Skeletal muscle tissue (tissue), 4 donors: ENCODE data around the gene TBL3. TPM values are rescaled to one million over a fixed set of nuclear protein-coding genes. Genes with fewer than 3 reads are reported as not detected.
A peak's percentile ranks its signal among the peaks of the same experiment; 100 is the strongest.

Source experiments
- H3K27ac ChIP-seq: one replicate; pipeline ENCODE4 v1.7.0; 2013; ENCODE audit warnings: mild to moderate bottlenecking, low read depth, low read length, inconsistent platforms
- H3K27me3 ChIP-seq, 3 donors: one replicate each; pipeline ENCODE4 v1.7.0; 2013; ENCODE audit warnings: low read length in 3 of 3; ENCODE audit not compliant: control insufficient read depth in 3 of 3, insufficient read depth in 3 of 3
- H3K36me3 ChIP-seq, 3 donors: one replicate each; pipeline ENCODE4 v1.7.0; 2013; ENCODE audit warnings: low read length in 3 of 3; ENCODE audit not compliant: control insufficient read depth in 3 of 3, insufficient read depth in 3 of 3
- H3K4me1 ChIP-seq, 3 donors: one replicate each; pipeline ENCODE4 v1.7.0; 2013; ENCODE audit warnings: low read length in 3 of 3, mild to moderate bottlenecking in 3 of 3; ENCODE audit not compliant: control insufficient read depth in 3 of 3, insufficient read depth in 3 of 3
- H3K4me3 ChIP-seq, 3 donors: one replicate each; pipeline ENCODE4 v1.7.0; 2013; ENCODE audit warnings: low read length in 3 of 3
- H3K9ac ChIP-seq, 3 donors: one replicate each; pipeline ENCODE4 v1.7.0; 2013; ENCODE audit warnings: low read length in 3 of 3, mild to moderate bottlenecking in 3 of 3, moderate library complexity in 2 of 3, low read depth in 1 of 3
- H3K9me3 ChIP-seq, 3 donors: one replicate each; pipeline ENCODE4 v1.7.0; 2013; ENCODE audit warnings: low read length in 3 of 3; ENCODE audit not compliant: control insufficient read depth in 3 of 3
- total RNA-seq: library from RNA; depleted of rRNA; stranded (reverse); fragments of >200 nt; gene quantifications from one replicate; pipeline ENCODE4 v1.2.3, GENCODE V29; 2014
- donor health status: Osteomylitis.

TBL3 gene
- total RNA-seq, 1 donor from 2014 or later, result 18.8 TPM

DNA sequence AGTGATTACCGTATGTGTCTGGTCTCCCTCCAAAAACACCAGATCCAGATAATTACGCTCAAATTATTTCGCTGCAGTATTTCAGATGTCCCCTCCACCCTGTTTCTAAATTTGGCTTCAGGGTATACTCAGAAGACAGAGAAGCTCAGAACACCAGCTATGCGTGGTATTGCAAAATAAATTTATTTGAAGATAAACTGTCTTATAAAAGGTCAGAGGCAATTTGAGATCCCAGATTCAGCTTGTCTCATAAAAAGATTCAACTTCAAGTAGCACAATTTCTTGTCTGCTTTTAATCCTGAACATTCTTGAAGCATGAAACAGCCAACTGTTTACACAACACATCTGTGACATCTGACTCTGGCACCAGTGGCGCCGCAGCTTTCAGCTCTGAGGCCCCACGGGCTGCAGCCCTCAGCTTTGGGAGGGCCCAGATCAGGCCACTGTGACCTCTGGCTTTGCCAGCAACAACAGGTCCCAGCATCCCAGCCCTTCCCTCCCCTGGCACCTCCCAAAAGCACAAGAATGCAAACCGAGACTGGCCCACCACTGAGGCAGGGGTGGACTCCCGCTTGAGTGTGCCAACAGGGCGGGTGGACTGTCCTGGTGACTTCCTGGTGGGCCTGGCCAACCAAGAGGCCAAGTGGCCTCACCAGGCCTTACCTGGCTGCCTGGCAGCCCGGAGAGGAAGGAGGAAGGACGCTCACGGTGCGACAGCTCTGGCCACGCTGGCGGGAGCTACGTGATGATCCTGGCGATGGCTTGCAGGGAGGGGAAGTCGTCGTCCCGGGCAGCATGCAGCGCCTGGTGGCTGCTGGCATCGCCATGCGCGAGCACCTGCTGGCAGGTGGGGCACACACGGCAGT, 25.9 kb downstream of the TBL3 start:
- H3K36me3 ChIP-seq, result peaks cover 35 to 43% (median 42%) of the 10 kb centered on the region in 3 donors
- H3K4me1 ChIP-seq, result peaks cover 0 to 5% (median 5%) of the 10 kb centered on the region in 3 donors
- H3K9ac ChIP-seq, result no peak overlapping the region
- H3K27ac ChIP-seq, result peak overlapping the region; percentile 42
- no peak overlapping the region for H3K4me3 ChIP-seq
- H3K9me3 ChIP-seq, result no peaks in the 10 kb centered on the region
- no peaks in the 10 kb centered on the region for H3K27me3 ChIP-seq

GRCh38 chr16:1998360-1998835, 26.5 kb downstream of the TBL3 start:
- Histone ChIP-seq H3K27ac (no peak overlapping the region), H3K27me3 (no peaks in the 10 kb centered on the region), H3K4me3 (no peak overlapping the region), H3K9me3 (no peaks in the 10 kb centered on the region), H3K4me1 (peaks cover 3 to 10% (median 8%) of the 10 kb centered on the region in 3 donors), H3K9ac (no peak overlapping the region), H3K36me3 (peaks cover 35 to 49% (median 42%) of the 10 kb centered on the region in 3 donors)

DNA sequence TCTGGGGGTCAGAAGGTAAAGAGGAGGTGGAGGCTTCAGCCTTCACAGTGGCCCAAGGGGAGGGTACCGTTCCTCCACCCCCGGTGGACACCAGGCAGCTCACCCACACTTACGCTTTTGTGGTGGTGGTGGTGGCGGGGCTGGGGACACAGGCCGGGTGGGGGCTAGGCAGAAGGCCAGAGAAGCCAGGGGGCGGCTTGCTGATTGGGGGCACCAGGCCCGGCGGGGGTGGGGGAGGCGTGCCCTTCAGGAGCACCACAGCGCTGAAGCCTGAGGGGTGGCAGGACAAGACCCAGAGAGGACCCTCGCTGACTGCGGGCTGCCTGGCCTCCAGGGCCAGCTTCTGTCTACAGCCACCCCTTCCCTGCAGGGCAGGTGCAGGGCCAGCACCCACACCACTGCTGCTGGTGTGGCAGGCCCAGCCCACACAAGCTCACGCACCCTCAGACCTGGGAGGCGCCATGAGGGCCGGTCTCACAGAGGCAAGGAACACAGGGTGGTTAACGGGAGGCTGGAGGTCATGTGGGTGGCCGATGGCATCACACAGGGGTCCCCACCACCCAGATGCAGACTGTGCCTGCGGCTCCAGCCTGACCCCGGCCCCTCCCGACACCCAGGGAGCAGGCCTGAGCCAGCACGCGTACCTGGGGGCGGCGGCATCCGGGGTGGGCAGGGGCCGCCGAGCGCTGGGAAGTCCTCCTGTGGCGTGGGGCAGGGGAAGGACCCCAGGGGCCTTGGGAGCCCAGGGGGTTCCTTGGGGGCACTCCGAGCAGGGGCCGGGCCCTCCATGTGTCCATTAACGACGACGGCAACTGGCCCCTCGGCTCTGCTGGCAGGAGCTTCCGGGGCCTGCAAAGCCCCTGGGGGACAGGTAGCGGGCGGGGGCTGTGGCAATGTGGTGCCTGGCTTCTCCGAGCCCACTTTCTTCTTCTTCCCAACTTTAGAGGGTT, 27.3 kb downstream of the TBL3 start:
- Histone ChIP-seq H3K27ac (no peak overlapping the region), H3K36me3 (peaks cover 35 to 49% (median 42%) of the 10 kb centered on the region in 3 donors), H3K4me1 (peaks cover 9 to 17% (median 14%) of the 10 kb centered on the region in 3 donors), H3K4me3 (no peak overlapping the region), H3K9me3 (no peaks in the 10 kb centered on the region), H3K9ac (no peak overlapping the region), H3K27me3 (no peaks in the 10 kb centered on the region)

GRCh38 chr16:1999866-2000514, 28.1 kb downstream of the TBL3 start:
- Histone ChIP-seq H3K9me3 (no peaks in the 10 kb centered on the region), H3K9ac (no peak overlapping the region), H3K27ac (no peak overlapping the region), H3K4me1 (peaks cover 18 to 25% (median 23%) of the 10 kb centered on the region in 3 donors), H3K36me3 (peaks cover 35 to 49% (median 42%) of the 10 kb centered on the region in 3 donors), H3K4me3 (no peak overlapping the region), H3K27me3 (no peaks in the 10 kb centered on the region)

- Histone ChIP-seq H3K4me1 (peaks cover 28 to 36% (median 33%) of the 10 kb centered on the region in 3 donors), H3K36me3 (peaks cover 35 to 50% (median 42%) of the 10 kb centered on the region in 3 donors), H3K27ac (no peak overlapping the region), H3K9me3 (no peaks in the 10 kb centered on the region), H3K27me3 (no peaks in the 10 kb centered on the region), H3K4me3 (no peak overlapping the region), H3K9ac (no peak overlapping the region)
Measured at GRCh38 chr16:2001035-2001434, 29.2 kb downstream of the TBL3 start.

- H3K9ac ChIP-seq, result no peak overlapping the region
- H3K4me1 ChIP-seq, result peaks cover 35 to 42% (median 39%) of the 10 kb centered on the region in 3 donors
- no peaks in the 10 kb centered on the region for H3K27me3 ChIP-seq
- no peak overlapping the region for H3K4me3 ChIP-seq
- H3K27ac ChIP-seq, result no peak overlapping the region
- H3K9me3 ChIP-seq, result no peaks in the 10 kb centered on the region
- peaks cover 35 to 50% (median 40%) of the 10 kb centered on the region in 3 donors for H3K36me3 ChIP-seq
Measured at GRCh38 chr16:2001456-2002355, 29.9 kb downstream of the TBL3 start.

DNA sequence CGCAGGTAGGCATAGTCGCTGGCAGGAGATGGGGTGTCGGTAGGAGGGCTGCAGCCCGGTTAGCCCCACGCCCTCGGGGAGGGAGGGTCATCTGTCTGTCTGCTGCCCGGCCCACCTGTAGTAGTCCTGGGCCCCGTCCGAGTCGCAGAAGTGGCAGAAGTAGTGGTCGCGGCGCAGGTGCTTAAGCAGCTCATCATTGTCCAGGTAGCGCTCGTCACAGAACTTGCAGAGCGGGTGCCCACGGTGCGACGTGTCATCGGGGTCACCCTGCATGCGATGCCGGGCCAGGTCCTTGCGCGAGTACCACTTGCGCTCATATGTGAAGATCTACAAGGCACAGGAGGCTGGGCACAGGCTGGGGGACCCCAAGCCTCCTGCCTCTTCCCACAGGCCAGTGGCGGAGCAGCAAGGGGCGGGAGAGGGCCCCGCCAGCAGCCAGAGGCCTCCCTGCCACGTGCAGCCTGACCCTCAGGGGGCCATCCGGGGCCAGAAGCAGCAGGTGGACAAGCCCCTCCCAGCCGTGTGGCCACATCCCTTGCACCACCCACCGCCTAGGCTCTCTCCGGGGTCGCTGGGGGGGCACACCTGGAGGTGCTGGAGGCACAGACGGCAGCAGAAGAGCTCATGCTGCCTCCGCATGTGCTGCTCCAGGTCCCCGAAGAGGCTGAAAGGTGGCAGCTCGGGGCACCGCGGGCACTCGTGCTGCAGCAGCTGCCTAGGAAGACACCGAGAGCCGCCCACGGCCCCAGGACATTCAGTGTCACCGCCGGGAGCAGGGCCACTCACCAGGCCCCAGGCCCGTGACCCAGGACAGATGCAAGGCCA, 30.8 kb downstream of the TBL3 start:
- H3K36me3 ChIP-seq, result peaks cover 33 to 45% (median 34%) of the 10 kb centered on the region in 3 donors
- H3K9me3 ChIP-seq, result no peaks in the 10 kb centered on the region
- peaks cover 43 to 50% (median 48%) of the 10 kb centered on the region in 3 donors for H3K4me1 ChIP-seq
- H3K27me3 ChIP-seq, result no peaks in the 10 kb centered on the region
- no peak overlapping the region for H3K4me3 ChIP-seq
- H3K27ac ChIP-seq, result no peak overlapping the region
- H3K9ac ChIP-seq, result no peak overlapping the region

GRCh38 chr16:2003231-2003826, 31.5 kb downstream of the TBL3 start:
- Histone ChIP-seq H3K9ac (peak overlapping the region in 2 of 3 donors; percentile 32 to 45), H3K4me3 (peak overlapping the region in 1 of 3 donors; percentile 13), H3K27me3 (no peaks in the 10 kb centered on the region), H3K4me1 (peaks cover 50 to 52% (median 52%) of the 10 kb centered on the region in 3 donors), H3K9me3 (no peaks in the 10 kb centered on the region), H3K36me3 (peaks cover 29 to 38% (median 29%) of the 10 kb centered on the region in 3 donors), H3K27ac (peak overlapping the region; percentile 79)
